Left ventricle myocardium superior (tissue), 1 donor: ENCODE data around the gene CDADC1. TPM values are rescaled to one million over a fixed set of nuclear protein-coding genes. Genes with fewer than 3 reads are reported as not detected.

Experiments
- ATAC-seq: fragments of 200-7000 bp; cut with Tn5 transposase; one replicate; pipeline ENCODE4 v1.9.1; 2020; ENCODE audit warnings: mild to moderate bottlenecking, moderate library complexity
- DNase-seq: peaks from one replicate; pipeline ENCODE4 v3.0.0-alpha.2; 2020
- intact Hi-C: fragments of 100-400 bp; cut with micrococcal nuclease; formaldehyde crosslinking; loops from one replicate; pipeline ENCODE4 v1.11.0; 2022
- total RNA-seq: library from RNA; stranded (reverse); fragmentation: NEBNext Ultra II Directional; extraction: Animal tissue kit (Norgen Biotek cat#: 25700); gene quantifications from one replicate; pipeline ENCODE4 v1.2.1, GENCODE V29; 2021
- donor health status: DM: no; HTN: yes; CAD: no; lungs with severe emphysema.

The CDADC1 gene
- total RNA-seq, 1 donor from 2014 or later = 10.4 TPM

DNA sequence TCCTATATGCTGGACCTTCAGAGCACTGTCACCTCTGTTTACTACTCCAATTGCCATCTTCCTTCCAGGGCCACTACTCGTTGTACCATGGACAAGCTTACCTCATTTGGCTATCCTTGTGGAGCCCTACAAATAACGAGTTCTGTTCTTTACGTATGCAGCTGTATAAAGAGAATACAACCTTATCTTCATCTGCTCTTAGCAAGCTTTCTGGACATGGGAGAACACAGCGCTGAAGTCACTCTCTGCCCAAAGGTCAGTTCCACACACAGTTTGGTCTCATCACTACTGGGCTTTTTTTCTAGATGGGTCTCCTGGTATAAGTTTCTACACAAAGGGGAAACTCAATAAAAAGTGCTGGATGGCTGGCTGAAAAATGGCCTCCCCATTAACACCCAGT lies 88.9 kb downstream of the CDADC1 start:
- DNase-seq (no peak), ATAC-seq (no peak)
- intact Hi-C loops = no loop called here

DNA sequence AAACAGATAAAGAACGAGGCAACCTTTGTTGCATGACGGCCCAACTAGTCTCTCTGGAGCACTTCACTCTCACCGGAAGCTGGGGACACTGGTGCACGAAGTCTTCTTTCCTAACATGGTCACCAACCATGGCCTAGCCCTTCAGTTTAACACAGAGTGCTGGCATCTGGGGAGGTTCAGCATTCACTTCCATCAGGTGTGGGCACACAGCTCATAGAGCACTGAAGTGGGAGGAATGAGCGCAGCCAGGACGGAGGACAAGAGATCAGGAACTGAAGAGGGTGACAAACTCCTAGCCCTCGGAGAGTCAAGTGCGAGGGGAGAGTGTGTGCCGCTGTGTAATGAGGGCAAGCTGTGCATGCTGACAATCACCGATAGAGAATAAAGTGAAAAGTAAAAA lies 92.4 kb downstream of the CDADC1 start:
- ATAC-seq = peak; percentile 71
- DNase-seq = no peak
- intact Hi-C loops = no loop called here

DNA sequence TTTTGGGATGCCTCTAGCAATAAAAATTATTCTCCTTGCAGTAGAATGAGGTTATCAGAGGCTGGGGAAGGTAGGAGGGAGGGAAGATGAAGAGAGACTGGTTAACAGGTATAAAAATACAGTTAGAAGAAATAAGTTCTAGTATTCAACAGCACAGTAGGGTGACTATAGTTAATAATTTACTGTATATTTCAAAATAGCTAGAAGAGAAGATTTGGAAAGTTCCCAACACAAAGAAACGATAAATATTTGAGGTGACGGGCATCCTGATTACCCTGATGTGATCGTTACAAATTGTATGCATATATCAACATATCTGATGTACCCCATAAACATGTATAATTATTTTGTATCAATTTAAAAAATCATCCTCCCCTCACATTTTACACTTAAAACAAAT lies 93.8 kb downstream of the CDADC1 start:
- DNase-seq (no peak), ATAC-seq (no peak)
- intact Hi-C loops = no loop called here

DNA sequence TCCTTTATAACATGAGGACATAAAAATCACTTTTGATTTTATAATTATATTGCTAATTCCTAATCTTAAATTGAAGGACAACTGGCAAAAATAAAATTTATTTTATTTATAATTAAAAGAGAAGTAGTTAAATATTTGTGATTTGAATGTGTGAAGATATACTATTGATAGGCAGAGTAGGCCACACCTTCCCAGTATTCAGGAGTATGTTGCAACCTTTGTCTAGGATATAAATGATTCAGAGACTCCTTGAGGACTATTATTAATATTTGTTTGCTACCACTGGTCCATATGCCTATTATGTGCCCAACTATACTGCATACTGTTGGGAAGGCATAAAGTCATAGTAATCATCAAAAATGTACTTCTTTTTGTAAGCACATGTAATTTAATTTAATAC lies 94.2 kb downstream of the CDADC1 start:
- ATAC-seq (no peak), DNase-seq (no peak)
- intact Hi-C loops = no loop called here

DNA sequence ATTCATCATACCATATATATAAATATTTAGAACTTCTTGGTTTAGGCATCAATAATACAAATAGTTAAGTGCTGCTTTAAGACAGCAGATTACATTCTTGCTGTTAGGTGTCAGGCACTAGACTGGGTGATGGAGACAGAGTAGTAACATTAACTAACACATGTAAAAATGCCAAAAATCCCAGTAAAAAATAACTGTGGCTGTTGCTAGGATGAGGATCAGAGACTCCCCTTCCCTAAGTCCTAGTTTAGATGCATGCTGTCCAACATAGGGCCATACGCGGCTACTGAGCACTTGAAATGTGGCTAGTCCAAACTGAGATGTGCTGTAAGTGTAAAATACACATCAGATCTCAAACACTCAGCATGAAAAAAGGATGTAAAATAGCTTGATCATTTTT lies 94.7 kb downstream of the CDADC1 start:
- intact Hi-C loops = no loop called here
- no peak for DNase-seq
- ATAC-seq = no peak

Other genes starting within 250 kb of the CDADC1 start
- not detected for gene MLNR, start 27.6 kb upstream of the CDADC1 start, total RNA-seq
- 18.8 TPM for gene CAB39L, start 196.1 kb downstream of the CDADC1 start, total RNA-seq
- gene SETDB2, start 196.3 kb downstream of the CDADC1 start, total RNA-seq = 14.8 TPM
- 18.6 TPM for gene PHF11, start 248.0 kb downstream of the CDADC1 start, total RNA-seq